ENCODE measurements around the gene SLIT1.

Gene SLIT1

GRCh38 chr10:97169911-97170693, 15.7 kb downstream of the SLIT1 start:
- DNase-seq = no peak

DNA sequence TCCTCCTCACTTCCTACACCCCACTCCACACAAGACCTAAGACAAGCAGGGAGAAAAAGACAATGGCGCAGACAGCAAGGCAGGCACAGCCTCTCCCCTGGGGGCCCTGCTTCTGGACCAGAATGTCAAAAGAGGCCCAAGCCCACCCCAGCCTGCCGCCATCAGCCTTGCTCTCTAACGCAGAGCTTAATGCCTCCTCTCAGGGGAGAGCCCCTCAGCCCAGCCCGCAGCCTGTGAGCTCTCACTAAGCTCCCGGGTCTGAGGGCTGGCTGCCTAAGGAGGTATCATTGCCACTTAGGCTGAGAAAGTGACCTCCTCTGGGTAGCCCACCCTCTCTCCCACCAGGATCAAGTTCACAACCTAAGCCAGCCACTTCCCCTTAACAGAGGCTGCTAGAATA, 16.7 kb downstream of the SLIT1 start:
- DNase-seq = no peak

DNA sequence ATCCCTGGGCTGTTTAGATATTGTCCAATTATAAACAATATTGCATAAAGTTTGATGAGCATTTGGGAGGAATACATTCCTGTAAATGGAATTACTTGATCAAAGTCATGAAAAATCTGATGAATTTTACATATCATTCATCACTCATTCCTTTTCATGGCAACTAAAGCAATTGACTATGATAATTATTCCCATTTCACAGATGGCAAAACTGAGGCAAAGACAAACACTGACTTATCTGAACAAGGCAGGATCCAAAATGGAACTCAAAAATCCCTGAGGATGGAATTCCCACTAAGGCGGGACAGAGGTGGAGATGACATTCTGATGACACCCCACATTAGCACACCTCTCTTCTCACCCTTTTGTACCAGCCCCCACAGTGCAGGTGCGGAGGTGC, 17.1 kb downstream of the SLIT1 start:
- DNase-seq = no peak

GRCh38 chr10:97165499-97165898, 20.3 kb downstream of the SLIT1 start:
- no peak for DNase-seq

GRCh38 chr10:97163781-97164501, 21.8 kb downstream of the SLIT1 start:
- DNase-seq = no peak

DNA sequence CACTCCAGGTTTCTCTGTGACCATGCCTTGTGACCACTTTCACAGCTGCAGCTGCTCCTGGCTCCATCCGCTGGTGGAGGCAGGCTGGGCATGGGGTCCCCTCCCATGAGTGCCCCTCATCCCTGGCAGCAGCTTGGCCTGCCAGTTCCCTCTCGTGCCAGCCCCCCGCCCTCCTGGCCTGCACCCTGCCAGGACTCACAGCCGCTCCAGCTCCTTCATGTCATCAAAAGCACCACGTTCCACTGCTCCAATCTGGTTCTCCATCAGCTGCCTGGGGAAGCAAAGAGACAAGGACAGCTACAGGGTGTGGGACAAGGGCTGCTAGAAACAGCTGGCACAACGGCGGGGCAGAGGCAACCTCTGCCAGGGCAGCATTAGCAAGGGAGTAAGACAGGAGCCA, 22.6 kb downstream of the SLIT1 start:
- no peak for DNase-seq

- DNase-seq = no peak
These were observed 26.0 kb downstream of the SLIT1 start for GRCh38 chr10:97159646-97160305.

DNA sequence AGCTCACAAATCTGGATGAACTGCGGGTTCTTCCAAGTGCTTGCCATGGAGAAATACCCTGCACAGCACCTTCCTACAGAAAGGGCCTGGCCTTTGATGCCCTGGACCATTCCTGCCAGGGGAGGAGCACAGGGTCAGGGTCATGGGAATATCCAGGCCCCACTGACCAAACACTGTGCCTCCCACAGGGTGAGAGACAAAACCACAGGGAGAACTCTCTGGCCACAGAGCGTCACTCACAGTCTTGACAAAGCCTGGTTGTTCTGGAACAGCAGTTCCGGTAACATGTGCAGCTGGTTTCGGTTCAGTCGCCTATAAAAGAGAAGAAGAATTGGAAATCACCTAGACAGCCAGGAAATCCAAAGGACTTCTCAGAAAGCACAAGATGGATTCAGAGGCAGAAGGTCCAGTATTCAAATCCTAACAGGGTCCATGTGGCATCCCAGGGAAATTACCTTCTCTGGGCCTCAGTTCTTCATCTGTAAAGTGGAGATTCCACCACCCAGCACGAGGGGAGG, 28.1 kb downstream of the SLIT1 start:
- peak; percentile 12 for DNase-seq

GRCh38 chr10:97154781-97155180, 31.0 kb downstream of the SLIT1 start:
- DNase-seq = no peak

GRCh38 chr10:97154162-97154561, 31.6 kb downstream of the SLIT1 start:
- no peak for DNase-seq

DNA sequence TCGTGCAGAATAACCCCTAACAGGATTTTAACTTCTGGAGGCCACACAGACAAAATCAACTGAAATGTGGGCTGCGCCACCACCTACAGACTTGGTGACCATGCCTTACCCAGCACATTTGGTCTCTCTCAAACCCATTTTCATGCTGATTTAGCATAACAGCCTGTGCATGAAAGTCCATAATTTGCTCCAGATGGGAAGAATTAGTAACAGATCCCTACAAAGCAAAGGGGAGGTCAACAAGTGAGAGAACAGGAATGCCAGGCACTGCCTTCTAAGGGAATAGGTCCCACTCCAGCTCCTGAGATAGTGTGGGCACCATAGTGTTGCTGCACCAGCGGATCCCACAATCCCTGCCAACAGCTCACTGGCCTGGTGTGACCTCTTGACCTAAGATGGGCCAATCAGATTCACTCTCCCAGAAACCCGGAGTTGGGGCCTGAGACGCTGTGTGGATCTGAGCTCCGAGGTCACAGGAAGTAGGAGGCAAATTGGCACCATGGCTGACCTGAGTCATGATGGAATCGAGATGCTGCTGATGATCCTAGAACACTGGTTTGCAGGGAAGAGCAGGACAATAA, 32.4 kb downstream of the SLIT1 start:
- DNase-seq = no peak

- DNase-seq = no peak
These were observed 34.3 kb downstream of the SLIT1 start for GRCh38 chr10:97151307-97151914.

GRCh38 chr10:97150616-97151015, 35.1 kb downstream of the SLIT1 start:
- DNase-seq = no peak

- DNase-seq = no peak
These were observed 35.7 kb downstream of the SLIT1 start for GRCh38 chr10:97150013-97150595.

- no peak for DNase-seq
These were observed 36.7 kb downstream of the SLIT1 start for GRCh38 chr10:97149079-97149531.

GRCh38 chr10:97144297-97144696, 41.5 kb downstream of the SLIT1 start:
- no peak for DNase-seq

- DNase-seq = no peak
These were observed 42.9 kb downstream of the SLIT1 start for GRCh38 chr10:97142834-97143233.

- DNase-seq = no peak
These were observed 44.6 kb downstream of the SLIT1 start for GRCh38 chr10:97140902-97141745.

DNA sequence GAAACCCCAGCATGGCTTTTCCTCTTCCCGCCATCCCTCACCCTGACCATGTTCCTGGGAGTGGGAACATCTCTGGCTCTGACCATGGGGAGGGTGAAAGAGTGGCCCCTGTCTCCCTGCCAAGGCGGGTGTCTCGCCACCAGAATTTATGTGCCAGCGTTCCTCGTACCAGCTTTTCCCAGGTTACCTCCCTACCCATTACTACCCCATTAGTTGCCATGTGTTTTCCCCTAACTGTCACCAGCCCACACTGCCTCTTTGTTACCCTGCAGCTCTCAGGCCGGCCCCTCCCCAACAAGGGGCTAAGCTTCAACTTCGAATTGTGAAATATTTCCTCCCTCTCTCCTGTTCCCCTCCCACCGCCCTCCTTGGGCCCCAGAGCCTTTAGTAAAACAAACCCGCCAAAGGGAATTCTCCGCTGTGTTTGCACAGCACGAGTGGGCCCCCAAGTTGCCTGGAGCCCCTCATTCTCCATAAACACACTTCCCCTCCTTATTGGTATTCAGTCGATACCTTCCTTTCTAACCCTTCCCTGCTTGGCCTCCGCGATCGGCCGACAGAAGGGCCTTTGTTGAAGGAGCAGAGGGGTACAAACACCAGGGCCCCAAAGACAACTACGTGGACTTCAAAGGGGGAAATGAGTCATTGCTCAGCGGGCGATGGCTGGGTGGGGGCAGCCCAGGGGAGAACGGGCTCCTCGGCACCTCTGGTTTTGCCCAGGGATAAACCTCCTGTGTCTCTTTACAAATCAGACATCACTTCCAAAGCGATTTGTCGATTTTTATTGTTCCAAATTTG, 45.5 kb downstream of the SLIT1 start:
- no peak for DNase-seq

GRCh38 chr10:97139651-97140048, 46.1 kb downstream of the SLIT1 start:
- DNase-seq = no peak

DNA sequence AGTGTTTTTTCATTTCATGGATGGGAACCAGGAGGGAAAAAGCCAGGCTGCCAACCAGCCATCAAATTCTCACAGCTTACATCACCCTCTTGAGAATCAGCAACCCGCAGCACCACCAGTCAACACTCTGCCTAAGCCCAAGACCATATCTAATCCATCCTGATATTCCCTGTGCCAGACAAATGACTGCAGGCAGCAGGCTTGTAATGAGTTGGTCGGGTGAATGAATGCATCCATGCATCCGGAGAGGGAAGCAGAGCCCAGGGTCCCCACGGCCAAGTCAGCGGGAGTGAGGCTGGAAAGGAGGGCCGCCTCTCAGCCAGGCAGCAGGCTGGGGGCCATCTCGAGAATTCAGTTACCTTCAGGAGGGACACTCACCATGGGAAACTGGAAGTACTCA, 46.9 kb downstream of the SLIT1 start:
- DNase-seq = no peak

Data from CD4-positive, alpha-beta T cell treated with Interferon gamma for 1 hour (primary cell).